ENCODE results near the gene MTURN. TPM values are rescaled to one million over a fixed set of nuclear protein-coding genes. Genes with fewer than 3 reads are reported as not detected.

MTURN gene
- total and polyA plus RNA-seq, 10 of the 15 experiments (the other 5 are each of a cell fraction or from before 2014, with no cell fraction given), result 0.52 to 5.0 (median 3.3) TPM

- TF ChIP-seq ZNF687 (IDR thresholded peaks at IDR 0.05) (peak; percentile 42; the same call in 1 of the 2 replicates), DPF2 (IDR thresholded peaks at IDR 0.05) (no peak; the same call in 1 of the 2 replicates), EP300 (IDR thresholded peaks at IDR 0.05; ENCODE audit: borderline replicate concordance in 1 of 2, control insufficient read depth in 1 of 2, low read depth in 2 of 2, low read length in 2 of 2) (no peak), MTA2 (IDR thresholded peaks at IDR 0.05; ENCODE audit: low read depth) (0 out of 2 replicates have a peak, but pooled peaks have one; percentile 19), HDAC2 (IDR thresholded peaks at IDR 0.05) (no peak), ASH2L (IDR thresholded peaks at IDR 0.05; ENCODE audit: borderline replicate concordance, low read depth) (no peak), RELB (IDR thresholded peaks at IDR 0.05; ENCODE audit: low read depth) (peak; percentile 31; the same call in 1 of the 2 replicates), HSF1 (IDR thresholded peaks at IDR 0.05; ENCODE audit: low read depth, low read length) (no peak), SMARCA5 (IDR thresholded peaks at IDR 0.05) (no peak), NFYB (IDR thresholded peaks at IDR 0.05; ENCODE audit: insufficient read depth, low read depth, low read length) (no peak), ZNF592 (IDR thresholded peaks at IDR 0.05) (no peak), SIX5 (IDR thresholded peaks at IDR 0.05; ENCODE audit: low read depth, low read length, severe bottlenecking) (no peak), RAD21 (IDR thresholded peaks at IDR 0.05; ENCODE audit: insufficient read depth, low read depth, low read length) (no peak), USF1 (IDR thresholded peaks at IDR 0.05; ENCODE audit: borderline replicate concordance, extremely low read length, insufficient read depth, low read depth, low read length) (no peak), MTA3 (IDR thresholded peaks at IDR 0.05; ENCODE audit: borderline replicate concordance, low read length) (no peak), CHD2 (IDR thresholded peaks at IDR 0.05; ENCODE audit: borderline replicate concordance, low read depth, low read length) (no peak), TCF12 (IDR thresholded peaks at IDR 0.05; ENCODE audit: low read depth, low read length) (no peak)
Measured at GRCh38 chr7:30176463-30177109, 41.8 kb downstream of the MTURN start (continued).

Data from GM12878 (cell line).